Right atrium auricular region (tissue), 2 donors: Measurements from ENCODE around the gene LDHB. TPM values are rescaled to one million over a fixed set of nuclear protein-coding genes. Genes with fewer than 3 reads are reported as not detected.
"Not testable (repeated sequence)": the region's sequence is repeated elsewhere in the genome, so short reads cannot be mapped to it uniquely, and the experiment has no call there.

Experiments used
- DNase-seq: peaks from one replicate; pipeline ENCODE4 v3.0.0-alpha.2; 2019; ENCODE audit warnings: low spot score
- H3K27ac ChIP-seq, 2 donors: fragments of 200-600 bp; sonication (generic); 1 replicate in 1 of 2; 2 replicates in 1 of 2; pipeline ENCODE4 v1.5.1; 2016 to 2019
- H3K27me3 ChIP-seq, 2 donors: fragments of 200-600 bp; sonication (generic); one replicate each; pipeline versions ENCODE4 v1.5.1 to v1.6.0; 2017 to 2019
- H3K36me3 ChIP-seq: fragments of 200-600 bp; sonication (generic); one replicate; pipeline ENCODE4 v1.5.1; 2016
- H3K4me1 ChIP-seq, 2 donors: fragments of 200-600 bp; sonication (generic); one replicate each; pipeline versions ENCODE4 v1.5.1 to v1.6.0; 2017 to 2019
- H3K4me3 ChIP-seq, 2 donors: fragments of 200-600 bp; sonication (generic); 1 replicate in 1 of 2; 2 replicates in 1 of 2; pipeline ENCODE4 v1.5.1; 2017 to 2019; ENCODE audit warnings: mild to moderate bottlenecking in 1 of 2, moderate library complexity in 1 of 2
- H3K9me3 ChIP-seq, 2 donors: fragments of 200-600 bp; sonication (generic); one replicate each; pipeline ENCODE4 v1.5.1; 2019
- CTCF ChIP-seq, 2 donors: fragments of 200-600 bp; sonication (generic); IDR thresholded peaks; one replicate each; pipeline ENCODE4 v1.5.1; 2019; ENCODE audit warnings: antibody characterized with exemption in 2 of 2
- total RNA-seq, 2 donors: library from RNA; depleted of rRNA; stranded (reverse); fragments of >200 nt; gene quantifications; one replicate each; pipeline ENCODE4 v1.1.0, GENCODE V29; 2016

LDHB gene
- total RNA-seq, 2 donors from 2014 or later, result 727 to 1,254 TPM

- no peaks in the 10 kb centered on the region for H3K9me3 ChIP-seq
- DNase-seq, result no peak
- TF ChIP-seq CTCF (IDR thresholded peaks at IDR 0.05), result no peak
- no peak overlapping the region for H3K27ac ChIP-seq
- H3K27me3 ChIP-seq, result no peaks in the 10 kb centered on the region
- H3K4me1 ChIP-seq, result peaks cover 0 to 41% of the 10 kb centered on the region in 2 donors
- H3K36me3 ChIP-seq, result peaks cover 56% of the 10 kb centered on the region
- H3K4me3 ChIP-seq, result no peak overlapping the region
These were observed 10.5 kb downstream of the LDHB start for GRCh38 chr12:21647179-21647578.

- Histone ChIP-seq H3K4me1 (peaks cover 0 to 41% of the 10 kb centered on the region in 2 donors), H3K36me3 (peaks cover 56% of the 10 kb centered on the region)
- not testable (repeated sequence) for H3K27me3 ChIP-seq
These were observed 12.6 kb downstream of the LDHB start for GRCh38 chr12:21645041-21645500.

GRCh38 chr12:21644516-21644915 is 13.1 kb downstream of the LDHB start:
- Histone ChIP-seq H3K27ac (peak overlapping the region; percentile 11 to 68), H3K36me3 (peaks cover 56% of the 10 kb centered on the region), H3K27me3 (no peaks in the 10 kb centered on the region), H3K4me3 (no peak overlapping the region), H3K4me1 (peaks cover 0 to 40% of the 10 kb centered on the region in 2 donors), H3K9me3 (no peaks in the 10 kb centered on the region)
- no peak for DNase-seq
- TF ChIP-seq CTCF (IDR thresholded peaks at IDR 0.05), result no peak

More at GRCh38 chr12:21645041-21645500, 12.6 kb downstream of the LDHB start:
- H3K27ac ChIP-seq, result peak overlapping the region; percentile 11 to 68
- not testable (repeated sequence) for DNase-seq, H3K4me3 ChIP-seq, H3K9me3 ChIP-seq

GRCh38 chr12:21643758-21644157 is 13.9 kb downstream of the LDHB start:
- no peaks in the 10 kb centered on the region for H3K9me3 ChIP-seq
- H3K27me3 ChIP-seq, result no peaks in the 10 kb centered on the region
- peaks cover 56% of the 10 kb centered on the region for H3K36me3 ChIP-seq
- no peak for TF ChIP-seq CTCF (IDR thresholded peaks at IDR 0.05)
- peaks cover 0 to 33% of the 10 kb centered on the region in 2 donors for H3K4me1 ChIP-seq
- H3K27ac ChIP-seq, result peak overlapping the region; percentile 49 to 60
- no peak overlapping the region for H3K4me3 ChIP-seq
- DNase-seq, result no peak

GRCh38 chr12:21642707-21643389 is 14.8 kb downstream of the LDHB start:
- peaks cover 59% of the 10 kb centered on the region for H3K36me3 ChIP-seq
- H3K9me3 ChIP-seq, result no peaks in the 10 kb centered on the region
- TF ChIP-seq CTCF (IDR thresholded peaks at IDR 0.05), result no peak
- DNase-seq, result no peak
- peaks cover 0 to 32% of the 10 kb centered on the region in 2 donors for H3K4me1 ChIP-seq
- H3K27me3 ChIP-seq, result no peaks in the 10 kb centered on the region
- peak overlapping the region; percentile 49 to 60 for H3K27ac ChIP-seq
- no peak overlapping the region for H3K4me3 ChIP-seq

GRCh38 chr12:21638054-21638891 is 19.4 kb downstream of the LDHB start:
- Histone ChIP-seq H3K4me3 (no peak overlapping the region), H3K36me3 (peaks cover 70% of the 10 kb centered on the region), H3K27me3 (no peaks in the 10 kb centered on the region), H3K4me1 (peaks cover 0 to 20% of the 10 kb centered on the region in 2 donors), H3K27ac (peak overlapping the region; percentile 38 to 54), H3K9me3 (no peaks in the 10 kb centered on the region)
- TF ChIP-seq CTCF (IDR thresholded peaks at IDR 0.05), result no peak
- no peak for DNase-seq
